ENCODE results near the gene SMIM29.
"Not testable (repeated sequence)": the region's sequence is repeated elsewhere in the genome, so short reads cannot be mapped to it uniquely, and the experiment has no call there.

DNA sequence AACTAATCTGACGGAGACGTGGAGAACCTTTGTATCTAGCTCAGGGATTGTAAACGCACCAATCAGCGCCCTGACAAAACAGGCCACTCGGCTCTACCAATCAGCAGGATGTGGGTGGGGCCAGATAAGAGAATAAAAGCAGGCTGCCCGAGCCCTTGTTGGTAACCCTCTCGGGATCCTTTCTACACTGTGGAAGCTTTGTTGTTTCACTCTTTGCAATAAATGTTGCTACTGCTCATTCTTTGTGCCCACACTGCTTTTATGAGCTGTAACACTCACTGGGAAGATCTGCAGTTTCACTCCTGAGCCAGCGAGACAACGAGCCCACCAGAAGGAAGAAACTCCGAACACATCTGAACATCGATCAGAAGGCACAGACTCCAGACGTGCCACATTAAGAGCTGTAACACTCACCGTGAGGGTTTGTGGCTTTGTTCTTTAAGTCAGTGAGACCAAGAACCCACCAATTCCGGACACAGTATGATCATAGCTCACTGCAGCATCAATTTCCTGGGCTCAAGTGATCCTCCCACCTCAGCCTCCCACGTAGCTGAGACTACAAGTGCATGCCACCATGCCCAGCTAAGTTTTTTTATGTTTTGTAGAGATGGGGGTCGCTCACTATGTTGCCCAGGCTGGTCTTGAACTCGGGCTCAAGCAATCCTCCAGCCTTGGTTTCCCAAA is 21.0 kb upstream of the SMIM29 start:
- not testable (repeated sequence) for TF ChIP-seq POLR2A (IDR thresholded peaks at IDR 0.05)
- TF ChIP-seq, protein P1, sequence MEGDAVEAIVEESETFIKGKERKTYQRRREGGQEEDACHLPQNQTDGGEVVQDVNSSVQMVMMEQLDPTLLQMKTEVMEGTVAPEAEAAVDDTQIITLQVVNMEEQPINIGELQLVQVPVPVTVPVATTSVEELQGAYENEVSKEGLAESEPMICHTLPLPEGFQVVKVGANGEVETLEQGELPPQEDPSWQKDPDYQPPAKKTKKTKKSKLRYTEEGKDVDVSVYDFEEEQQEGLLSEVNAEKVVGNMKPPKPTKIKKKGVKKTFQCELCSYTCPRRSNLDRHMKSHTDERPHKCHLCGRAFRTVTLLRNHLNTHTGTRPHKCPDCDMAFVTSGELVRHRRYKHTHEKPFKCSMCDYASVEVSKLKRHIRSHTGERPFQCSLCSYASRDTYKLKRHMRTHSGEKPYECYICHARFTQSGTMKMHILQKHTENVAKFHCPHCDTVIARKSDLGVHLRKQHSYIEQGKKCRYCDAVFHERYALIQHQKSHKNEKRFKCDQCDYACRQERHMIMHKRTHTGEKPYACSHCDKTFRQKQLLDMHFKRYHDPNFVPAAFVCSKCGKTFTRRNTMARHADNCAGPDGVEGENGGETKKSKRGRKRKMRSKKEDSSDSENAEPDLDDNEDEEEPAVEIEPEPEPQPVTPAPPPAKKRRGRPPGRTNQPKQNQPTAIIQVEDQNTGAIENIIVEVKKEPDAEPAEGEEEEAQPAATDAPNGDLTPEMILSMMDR (IDR thresholded peaks at IDR 0.05) = not testable (repeated sequence)
